ENCODE measurements around the gene CDADC1. TPM values are rescaled to one million over a fixed set of nuclear protein-coding genes. Genes with fewer than 3 reads are reported as not detected.

CDADC1 gene
- total RNA-seq, 1 experiment from 2014 or later, result 7.6 TPM

DNA sequence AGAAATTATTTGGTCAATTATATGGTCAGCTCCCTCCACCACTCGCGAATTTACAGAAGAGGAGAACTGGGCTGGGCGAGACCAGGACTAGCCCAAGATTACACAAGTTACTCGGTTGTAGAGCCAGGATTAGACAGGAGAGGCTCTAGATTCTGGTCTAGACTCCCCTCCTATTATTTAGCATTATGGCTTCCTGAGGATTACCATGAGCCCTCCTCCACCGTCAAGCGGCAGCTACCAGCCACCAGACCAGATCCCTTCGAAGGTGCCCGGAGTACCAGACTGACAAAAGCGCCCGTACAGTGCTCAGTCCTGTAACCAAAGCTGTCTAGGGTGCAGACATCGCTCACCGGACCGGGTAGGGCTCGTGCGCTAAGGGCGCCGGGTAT lies 28.1 kb upstream of the CDADC1 start:
- POLR2A ChIA-PET, result no interaction called here
- Histone ChIP-seq H3K9me3 (ENCODE audit: control insufficient read depth in 1 of 2, insufficient read depth in 1 of 2, low read depth in 1 of 2, low read length in 2 of 2) (no peaks in the 10 kb centered on the region), H3K9me2 (ENCODE audit: insufficient read depth) (no peaks in the 10 kb centered on the region), H3K9ac (ENCODE audit: low read length) (no peak overlapping the region), H3K36me3 (ENCODE audit: control insufficient read depth in 1 of 2, insufficient read depth in 2 of 2, low read length in 2 of 2) (no peaks in the 10 kb centered on the region), H3K4me2 (ENCODE audit: low read length) (no peak overlapping the region), H3K27me3 (ENCODE audit: insufficient read depth, low read length) (no peaks in the 10 kb centered on the region), H3K27ac (ENCODE audit: low read depth, low read length) (no peak overlapping the region), H2AFZ (ENCODE audit: low read depth, low read length, poor library complexity, severe bottlenecking) (no peak overlapping the region), H3K4me1 (ENCODE audit: control insufficient read depth in 1 of 2, insufficient read depth in 2 of 2, low read length in 2 of 2) (peaks cover 3 to 8% of the 10 kb centered on the region in 2 experiments; a peak in 3 of 4 replicates), H3K79me2 (ENCODE audit: insufficient read depth, low read length) (no peaks in the 10 kb centered on the region), H3K4me3 (replicated peaks in 1 of 2; ENCODE audit: low read depth in 1 of 2, low read length in 2 of 2) (no peak overlapping the region), H4K20me1 (ENCODE audit: insufficient read depth) (no peaks in the 10 kb centered on the region)
- BruUV-seq (replicated peaks), result no TSS peak
- RAD21 ChIA-PET (ENCODE audit: low non-redundant PET in 1 of 2, low total read pairs in 2 of 2, uncharacterized antibody in 2 of 2, unreplicated experiment in 2 of 2), result no interaction called here
- DNase-seq (ENCODE audit: low read depth, low spot score), result no peak
- intact Hi-C loops (cut with micrococcal nuclease), result no loop called here
- no peak for TF ChIP-seq ELF1 (IDR thresholded peaks at IDR 0.05; ENCODE audit: borderline replicate concordance, low read depth)
- TF ChIP-seq, protein P1, sequence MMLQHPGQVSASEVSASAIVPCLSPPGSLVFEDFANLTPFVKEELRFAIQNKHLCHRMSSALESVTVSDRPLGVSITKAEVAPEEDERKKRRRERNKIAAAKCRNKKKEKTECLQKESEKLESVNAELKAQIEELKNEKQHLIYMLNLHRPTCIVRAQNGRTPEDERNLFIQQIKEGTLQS (IDR thresholded peaks at IDR 0.05), result no peak
- no peak for ATAC-seq
- CTCF ChIA-PET, result no interaction called here

- CTCF ChIA-PET, result no interaction called here
- POLR2A ChIA-PET, result no interaction called here
- RAD21 ChIA-PET (ENCODE audit: low non-redundant PET in 1 of 2, low total read pairs in 2 of 2, uncharacterized antibody in 2 of 2, unreplicated experiment in 2 of 2), result no interaction called here
- Histone ChIP-seq H3K9me2 (ENCODE audit: insufficient read depth) (no peaks in the 10 kb centered on the region), H3K4me2 (ENCODE audit: low read length) (no peak within 1 kb of the TSS), H3K36me3 (ENCODE audit: control insufficient read depth in 1 of 2, insufficient read depth in 2 of 2, low read length in 2 of 2) (no peaks in the 10 kb centered on the region), H3K27ac (ENCODE audit: low read depth, low read length) (no peak within 1 kb of the TSS), H3K4me1 (ENCODE audit: control insufficient read depth in 1 of 2, insufficient read depth in 2 of 2, low read length in 2 of 2) (peaks cover 2% of the 10 kb centered on the region in 2 experiments; a peak in 2 of 4 replicates), H4K20me1 (ENCODE audit: insufficient read depth) (no peaks in the 10 kb centered on the region), H3K4me3 (replicated peaks in 1 of 2; ENCODE audit: low read depth in 1 of 2, low read length in 2 of 2) (no peak within 1 kb of the TSS), H3K9ac (ENCODE audit: low read length) (no peak within 1 kb of the TSS), H3K9me3 (ENCODE audit: control insufficient read depth in 1 of 2, insufficient read depth in 1 of 2, low read depth in 1 of 2, low read length in 2 of 2) (no peaks in the 10 kb centered on the region), H3K27me3 (ENCODE audit: insufficient read depth, low read length) (no peaks in the 10 kb centered on the region), H3K79me2 (ENCODE audit: insufficient read depth, low read length) (no peaks in the 10 kb centered on the region), H2AFZ (ENCODE audit: low read depth, low read length, poor library complexity, severe bottlenecking) (no peak within 1 kb of the TSS)
- no TSS peak for BruUV-seq (replicated peaks)
- no peak for ATAC-seq
- no peak for TF ChIP-seq POLR2A (IDR thresholded peaks at IDR 0.05; ENCODE audit: borderline replicate concordance, extremely low read depth, insufficient read depth, insufficient read length)
- TF ChIP-seq EZH2 (IDR thresholded peaks at IDR 0.05), result no peak
- TF ChIP-seq EGR1 (IDR thresholded peaks at IDR 0.05; ENCODE audit: low read depth), result no peak
- TF ChIP-seq, protein P1 (IDR thresholded peaks at IDR 0.05), result no peak
- intact Hi-C loops (cut with micrococcal nuclease), result no loop called here
- DNase-seq (ENCODE audit: low read depth, low spot score), result no peak
Measured at GRCh38 chr13:49220036-49220855, 27.5 kb upstream of the CDADC1 start, which contains the start of gene MLNR. Gene MLNR (plus strand): TSS chr13:49220338. CDS start chr13:49220338, 0 bp downstream.
